Hepatocyte (in vitro differentiated cells): ENCODE measurements around the gene PRKAR1B. TPM values are rescaled to one million over a fixed set of nuclear protein-coding genes. Genes with fewer than 3 reads are reported as not detected.
"Not testable (repeated sequence)": the region's sequence is repeated elsewhere in the genome, so short reads cannot be mapped to it uniquely, and the experiment has no call there.

Experiments
- DNase-seq: peaks from one replicate; pipeline ENCODE4 v3.0.0-alpha.2; 2016; ENCODE audit warnings: low spot score
- H2AFZ ChIP-seq: fragments of 200-600 bp; sonication (generic); 2 replicates; pipeline ENCODE4 v1.6.0; 2016; ENCODE audit warnings: antibody characterized with exemption, mild to moderate bottlenecking
- H3K27ac ChIP-seq: fragments of 200-600 bp; sonication (generic); 2 replicates; pipeline ENCODE4 v1.5.1; 2016; ENCODE audit warnings: mild to moderate bottlenecking
- H3K27me3 ChIP-seq: fragments of 200-600 bp; sonication (generic); 2 replicates; pipeline ENCODE4 v1.6.1; 2016
- H3K36me3 ChIP-seq: fragments of 200-600 bp; sonication (generic); replicated peaks from 2 replicates; pipeline ENCODE4 v1.5.1; 2016; ENCODE audit warnings: low read depth; ENCODE audit not compliant: insufficient read depth
- H3K4me1 ChIP-seq: fragments of 200-600 bp; sonication (generic); 2 replicates; pipeline ENCODE4 v1.5.1; 2016; ENCODE audit warnings: mild to moderate bottlenecking, moderate library complexity; ENCODE audit not compliant: insufficient read depth
- H3K4me2 ChIP-seq: fragments of 200-600 bp; sonication (generic); 2 replicates; pipeline ENCODE4 v1.6.0; 2016
- H3K4me3 ChIP-seq: fragments of 200-600 bp; sonication (generic); 2 replicates; pipeline ENCODE4 v1.5.1; 2016; ENCODE audit warnings: mild to moderate bottlenecking
- H3K79me2 ChIP-seq: fragments of 200-600 bp; sonication (generic); 2 replicates; pipeline ENCODE4 v1.6.0; 2017; ENCODE audit warnings: mild to moderate bottlenecking
- H3K9me2 ChIP-seq: fragments of 200-600 bp; sonication (generic); replicated peaks from 2 replicates; pipeline ENCODE4 v1.6.0; 2017; ENCODE audit warnings: mild to moderate bottlenecking; ENCODE audit not compliant: insufficient read depth
- H3K9me3 ChIP-seq: fragments of 200-600 bp; sonication (generic); 2 replicates; pipeline ENCODE4 v1.5.1; 2016; ENCODE audit warnings: low read depth, mild to moderate bottlenecking
- H4K20me1 ChIP-seq: fragments of 200-600 bp; sonication (generic); 2 replicates; pipeline ENCODE4 v1.6.0; 2016; ENCODE audit warnings: mild to moderate bottlenecking; ENCODE audit not compliant: insufficient read depth, poor library complexity, severe bottlenecking
- CTCF ChIP-seq: fragments of 200-600 bp; sonication (generic); IDR thresholded peaks from 2 replicates; pipeline ENCODE4 v1.5.1; 2016; ENCODE audit warnings: antibody characterized with exemption, mild to moderate bottlenecking; ENCODE audit not compliant: poor library complexity
- EZH2 ChIP-seq: fragments of 200-600 bp; sonication (generic); IDR thresholded peaks from 2 replicates; pipeline ENCODE4 v1.6.1; 2016; ENCODE audit warnings: antibody characterized with exemption, mild to moderate bottlenecking, borderline replicate concordance
- EZH2phosphoT487 ChIP-seq: fragments of 200-600 bp; sonication (generic); IDR thresholded peaks from one replicate; pipeline ENCODE4 v1.6.1; 2018; ENCODE audit warnings: antibody characterized with exemption, mild to moderate bottlenecking, low read depth, moderate library complexity; ENCODE audit not compliant: unreplicated experiment, severe bottlenecking
- WGBS: methylation state at CpG from one replicate; pipeline ENCODE4 v1.1.6; 2016; ENCODE audit warnings: low lambda C conversion rate; ENCODE audit errors: missing lambda C conversion rate; 5-methylcytosine and 5-hydroxymethylcytosine counted together
- polyA plus RNA-seq: library from polyadenylated mRNA; unstranded; fragments of >200 nt; fragmentation: Nextera tagmentation; extraction: Ambion mirVana; gene quantifications from 2 replicates; pipeline ENCODE4 v1.2.1, GENCODE V29; 2016
- total RNA-seq: library from RNA; depleted of rRNA; stranded (reverse); fragments of >200 nt; gene quantifications from 2 replicates; pipeline ENCODE4 v1.2.3, GENCODE V29; 2014

Gene PRKAR1B
- total and polyA plus RNA-seq, 2 experiments from 2014 or later: 16.6 to 28.7 TPM

- Histone ChIP-seq H3K4me1 (no peaks in the 10 kb centered on the region), H3K9me3 (no peaks in the 10 kb centered on the region), H4K20me1 (no peaks in the 10 kb centered on the region), H2AFZ (no peak overlapping the region), H3K4me3 (no peak overlapping the region), H3K4me2 (no peak overlapping the region), H3K27me3 (no peaks in the 10 kb centered on the region), H3K9me2 (no peaks in the 10 kb centered on the region), H3K79me2 (no peaks in the 10 kb centered on the region), H3K36me3 (no peaks in the 10 kb centered on the region), H3K27ac (no peak overlapping the region)
- TF ChIP-seq EZH2phosphoT487: no peak
- TF ChIP-seq CTCF: no peak
- no peak for TF ChIP-seq EZH2
- DNase-seq: no peak
- WGBS: 95% methylated on average over 4 of the region's 4 CpGs
Measured at GRCh38 chr7:653829-654764, 73.0 kb downstream of the PRKAR1B start.

GRCh38 chr7:652881-653280 lies 74.2 kb downstream of the PRKAR1B start:
- 98% methylated on average over 4 of the region's 4 CpGs for WGBS

GRCh38 chr7:652167-652566 lies 74.9 kb downstream of the PRKAR1B start:
- H3K27me3 ChIP-seq, H3K4me1 ChIP-seq, DNase-seq, H3K36me3 ChIP-seq, H3K9me2 ChIP-seq, H2AFZ ChIP-seq, H3K4me2 ChIP-seq, H3K4me3 ChIP-seq, H3K9me3 ChIP-seq, H3K79me2 ChIP-seq, H3K27ac ChIP-seq, H4K20me1 ChIP-seq: not testable (repeated sequence)
- WGBS: over 99% methylated on average over 11 of the region's 17 CpGs

More at GRCh38 chr7:652881-653280, 74.2 kb downstream of the PRKAR1B start:
- Histone ChIP-seq H3K9me2 (no peaks in the 10 kb centered on the region), H3K27me3 (no peaks in the 10 kb centered on the region), H3K4me1 (no peaks in the 10 kb centered on the region), H4K20me1 (no peaks in the 10 kb centered on the region), H2AFZ (no peak overlapping the region), H3K4me3 (no peak overlapping the region), H3K36me3 (no peaks in the 10 kb centered on the region), H3K79me2 (no peaks in the 10 kb centered on the region), H3K9me3 (no peaks in the 10 kb centered on the region), H3K27ac (no peak overlapping the region), H3K4me2 (no peak overlapping the region)
- TF ChIP-seq CTCF (no peak), EZH2phosphoT487 (no peak), EZH2 (no peak)
- DNase-seq: no peak

- H3K27me3 ChIP-seq: no peaks in the 10 kb centered on the region
- no peaks in the 10 kb centered on the region for H3K36me3 ChIP-seq
- no peaks in the 10 kb centered on the region for H4K20me1 ChIP-seq
- H3K9me3 ChIP-seq: no peaks in the 10 kb centered on the region
- H3K9me2 ChIP-seq: no peaks in the 10 kb centered on the region
- no peak for DNase-seq
- H2AFZ ChIP-seq: no peak overlapping the region
- H3K27ac ChIP-seq: no peak overlapping the region
- no peak overlapping the region for H3K4me3 ChIP-seq
- no peaks in the 10 kb centered on the region for H3K4me1 ChIP-seq
- no peaks in the 10 kb centered on the region for H3K79me2 ChIP-seq
- H3K4me2 ChIP-seq: no peak overlapping the region
- WGBS: 94% methylated on average over 10 of the region's 14 CpGs
- no peak for TF ChIP-seq CTCF
- TF ChIP-seq EZH2: no peak
- no peak for TF ChIP-seq EZH2phosphoT487
Measured at GRCh38 chr7:651032-651728, 75.9 kb downstream of the PRKAR1B start.
